Retina (tissue), 1 donor: ENCODE measurements around the gene ACP3.
"Not testable (repeated sequence)": the region's sequence is repeated elsewhere in the genome, so short reads cannot be mapped to it uniquely, and the experiment has no call there.

Experiments
- DNase-seq: peaks from one replicate; pipeline ENCODE4 v3.0.0-alpha.2; 2016

The ACP3 gene, protein sequence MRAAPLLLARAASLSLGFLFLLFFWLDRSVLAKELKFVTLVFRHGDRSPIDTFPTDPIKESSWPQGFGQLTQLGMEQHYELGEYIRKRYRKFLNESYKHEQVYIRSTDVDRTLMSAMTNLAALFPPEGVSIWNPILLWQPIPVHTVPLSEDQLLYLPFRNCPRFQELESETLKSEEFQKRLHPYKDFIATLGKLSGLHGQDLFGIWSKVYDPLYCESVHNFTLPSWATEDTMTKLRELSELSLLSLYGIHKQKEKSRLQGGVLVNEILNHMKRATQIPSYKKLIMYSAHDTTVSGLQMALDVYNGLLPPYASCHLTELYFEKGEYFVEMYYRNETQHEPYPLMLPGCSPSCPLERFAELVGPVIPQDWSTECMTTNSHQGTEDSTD

DNA sequence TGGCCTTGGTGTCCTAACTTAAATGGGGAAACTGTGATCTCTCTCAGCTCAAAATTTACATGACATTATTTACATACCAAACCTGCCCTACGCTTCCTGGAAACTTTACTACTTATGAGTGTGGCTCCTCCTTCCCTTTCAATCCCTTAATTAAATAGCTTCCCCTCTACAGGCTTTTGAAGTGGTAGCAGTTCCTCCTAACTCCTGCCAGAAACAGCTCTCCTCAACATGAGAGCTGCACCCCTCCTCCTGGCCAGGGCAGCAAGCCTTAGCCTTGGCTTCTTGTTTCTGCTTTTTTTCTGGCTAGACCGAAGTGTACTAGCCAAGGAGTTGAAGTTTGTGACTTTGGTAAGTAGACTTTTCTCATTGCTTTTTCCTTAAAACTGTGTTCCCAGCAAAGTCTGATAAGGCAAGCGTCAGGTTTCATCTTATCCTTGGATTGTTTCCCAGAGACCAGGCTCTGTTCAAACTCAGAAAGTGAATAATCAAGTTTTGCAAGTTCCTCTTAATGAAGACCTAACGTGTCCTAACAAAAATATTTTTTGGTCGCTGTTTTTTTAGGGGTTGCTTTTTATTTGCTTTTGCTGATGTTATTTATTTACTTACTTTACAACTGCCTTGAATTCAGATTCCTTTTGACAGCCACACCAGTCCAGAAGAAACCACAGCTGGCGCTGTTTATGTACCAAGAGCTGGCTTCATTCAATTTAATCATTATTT is at the start of gene ACP3:
TSS of gene ACP3 (plus strand) at position 179 of the 720 bp plus-strand sequence. CDS start at position 229, 50 bp downstream.
- DNase-seq = no peak

DNA sequence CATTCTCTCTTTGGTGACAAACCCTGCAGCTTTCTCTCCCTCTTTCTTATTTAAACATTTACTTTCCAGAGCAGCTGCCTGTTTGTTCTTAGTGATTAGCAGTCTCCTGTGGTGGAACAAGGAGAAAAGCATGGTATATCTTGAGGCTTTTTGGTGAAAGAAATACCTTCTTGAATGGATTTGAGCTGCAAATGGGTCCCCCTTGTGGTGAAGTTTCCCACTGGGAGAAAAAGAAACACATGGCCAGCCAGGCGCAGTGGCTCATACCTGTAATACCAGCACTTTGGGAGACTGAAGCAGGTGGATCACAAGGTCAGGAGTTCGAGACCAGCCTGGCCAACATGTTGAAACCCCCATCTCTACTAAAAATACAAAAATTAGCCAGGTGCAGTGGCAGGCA is 48.3 kb upstream of the ACP3 start:
- DNase-seq = no peak

DNA sequence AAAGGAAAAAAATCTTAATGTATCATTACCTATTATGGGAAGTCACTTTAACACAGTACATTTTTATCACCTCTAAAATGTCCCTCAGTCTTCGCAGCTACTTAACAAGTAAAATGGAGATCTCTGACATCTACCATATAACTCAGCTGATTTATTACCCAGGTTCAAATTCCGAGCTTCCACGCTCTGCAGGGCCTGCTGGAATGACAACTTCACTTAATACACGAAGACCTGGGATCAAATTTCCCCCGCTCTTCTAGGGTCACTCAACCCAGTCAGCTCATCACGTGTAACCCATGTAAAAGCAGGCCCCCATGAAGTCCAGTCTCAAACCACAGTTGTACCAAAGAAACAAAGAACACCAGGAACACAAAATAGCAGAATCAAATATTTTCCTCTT is 44.2 kb upstream of the ACP3 start:
- DNase-seq = no peak

DNA sequence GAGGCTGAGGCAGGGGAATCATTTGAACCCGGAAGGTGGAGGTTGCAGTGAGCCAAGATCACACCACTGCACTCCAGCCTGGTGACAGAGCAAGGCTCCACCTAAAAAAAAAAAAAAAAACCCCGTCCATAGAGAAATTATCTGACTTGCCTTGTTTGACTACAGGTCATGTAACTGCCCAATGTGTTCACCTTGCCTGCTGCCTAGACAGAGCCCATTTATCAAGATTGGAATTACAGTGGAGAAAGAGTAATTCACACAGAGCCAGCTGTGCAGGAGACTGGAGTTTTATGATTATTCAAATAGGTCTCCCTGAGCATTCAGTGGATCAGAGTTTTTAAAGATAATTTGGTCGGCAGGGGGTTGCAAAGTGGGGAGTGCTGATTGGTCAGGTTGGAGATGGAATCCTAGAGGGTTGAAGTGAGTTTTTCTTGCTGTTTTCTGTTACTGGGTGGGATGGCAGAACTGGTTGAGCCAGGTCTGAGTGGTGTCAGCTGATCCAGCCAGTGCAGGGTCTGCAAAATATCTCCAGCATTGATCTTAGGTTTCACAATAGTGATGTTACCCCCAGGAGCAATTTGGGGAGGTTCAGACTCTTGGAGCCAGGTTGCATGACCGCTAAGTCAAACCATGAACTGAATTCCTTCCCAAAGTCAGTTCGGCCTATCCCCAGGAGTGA is 40.8 kb upstream of the ACP3 start:
- DNase-seq = no peak

DNA sequence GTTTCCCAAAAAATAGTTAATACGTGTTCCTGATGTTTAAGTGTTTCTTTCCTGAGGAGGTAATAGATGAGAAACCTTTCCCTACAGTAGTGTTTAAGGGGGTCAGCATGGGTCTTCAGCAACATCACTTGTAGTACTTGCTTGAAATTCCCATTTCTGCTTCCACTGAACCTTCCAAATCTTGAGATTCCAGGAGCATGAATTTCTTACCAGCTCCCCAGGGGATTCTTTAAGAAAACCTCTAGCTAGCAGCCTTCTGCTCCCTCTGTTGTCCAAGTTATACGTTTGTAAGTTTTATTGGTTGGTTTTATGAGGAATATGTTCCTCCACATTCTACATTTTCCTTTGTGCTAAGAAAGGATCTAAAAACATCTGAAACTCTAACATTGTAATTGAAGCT is 38.2 kb upstream of the ACP3 start:
- DNase-seq = no peak

DNA sequence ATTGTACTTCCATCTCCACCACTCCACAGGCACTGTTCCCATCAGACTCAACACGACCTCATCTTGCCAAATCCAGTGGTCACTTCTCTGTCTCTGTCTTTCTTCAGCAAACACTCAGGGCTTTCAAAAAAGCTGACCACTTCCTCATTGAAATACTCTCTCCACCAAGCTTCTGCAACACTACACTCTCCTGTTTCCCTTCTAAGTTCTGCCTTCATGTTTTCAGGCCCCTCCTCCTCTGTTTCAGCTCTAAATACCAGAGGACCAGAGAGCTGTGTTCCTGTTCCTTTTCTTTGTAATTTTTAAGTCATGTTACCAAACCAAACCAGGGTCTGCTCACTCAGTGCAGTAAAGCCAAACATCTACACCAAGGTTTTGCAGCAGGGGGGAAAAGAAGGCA is 33.8 kb upstream of the ACP3 start:
- DNase-seq = no peak

DNA sequence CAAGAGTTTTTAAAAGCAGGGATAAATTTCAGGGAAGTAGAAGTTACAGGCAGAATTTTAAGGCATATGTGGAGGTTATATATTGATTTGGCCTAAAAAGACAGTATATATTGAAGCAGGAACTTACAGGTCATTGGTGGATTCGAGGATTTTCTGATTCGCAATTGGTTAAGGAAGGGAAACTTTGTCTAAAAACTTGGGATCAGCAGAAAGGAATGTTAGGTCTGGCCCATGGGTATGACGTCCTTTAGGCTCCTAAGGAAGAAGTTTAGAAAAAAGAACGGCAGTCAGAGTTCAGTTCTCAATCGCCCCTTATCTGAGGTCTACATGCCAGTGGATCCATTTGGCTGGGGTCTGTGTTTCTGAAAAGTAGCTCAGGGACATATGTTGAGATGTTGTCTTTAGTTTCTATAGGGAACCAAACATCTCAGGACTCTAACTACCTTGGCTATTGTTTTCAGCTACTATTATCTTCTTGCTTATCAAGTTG is 33.2 kb upstream of the ACP3 start:
- DNase-seq = no peak

DNA sequence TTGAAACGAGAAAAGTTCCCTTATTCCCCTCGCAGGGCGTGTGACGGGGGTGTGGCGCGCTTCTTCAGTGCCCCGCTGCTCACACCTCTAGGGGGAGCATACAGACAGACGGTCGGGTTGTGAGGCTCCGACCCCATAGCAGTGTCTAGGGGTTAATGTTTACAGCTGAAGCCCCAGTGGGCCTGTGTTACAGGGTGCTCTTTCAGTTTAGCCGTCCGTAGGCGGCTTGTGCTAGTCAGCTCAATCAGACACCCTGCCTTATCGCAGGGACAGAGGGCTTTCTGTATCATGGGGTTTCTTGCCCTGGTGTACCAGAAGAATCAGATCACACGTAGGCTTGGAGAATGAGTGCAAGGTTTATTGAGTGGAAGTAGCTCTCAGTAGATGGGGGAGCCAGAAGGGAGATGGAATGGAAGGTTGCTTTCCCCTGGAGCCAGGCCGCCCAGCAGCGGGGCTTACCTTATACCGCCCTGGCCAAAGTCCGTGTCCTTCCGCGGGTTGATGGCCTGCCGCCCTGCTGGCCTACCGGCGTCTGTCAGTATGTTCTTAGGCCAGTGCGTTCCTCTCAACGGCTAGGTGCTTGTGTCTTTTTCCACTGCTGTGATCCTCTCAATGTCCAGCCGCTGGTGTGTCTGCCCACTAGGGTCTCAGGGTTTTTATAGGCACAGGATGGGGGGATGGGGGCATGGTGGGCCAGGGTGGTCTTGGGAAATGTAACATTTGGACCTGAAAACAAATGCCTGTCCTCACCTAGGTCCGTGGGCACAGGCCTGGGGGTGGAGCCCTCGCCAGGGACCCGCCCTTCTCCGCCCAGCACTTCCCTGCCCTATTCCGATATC is 32.2 kb upstream of the ACP3 start:
- no peak for DNase-seq

DNA sequence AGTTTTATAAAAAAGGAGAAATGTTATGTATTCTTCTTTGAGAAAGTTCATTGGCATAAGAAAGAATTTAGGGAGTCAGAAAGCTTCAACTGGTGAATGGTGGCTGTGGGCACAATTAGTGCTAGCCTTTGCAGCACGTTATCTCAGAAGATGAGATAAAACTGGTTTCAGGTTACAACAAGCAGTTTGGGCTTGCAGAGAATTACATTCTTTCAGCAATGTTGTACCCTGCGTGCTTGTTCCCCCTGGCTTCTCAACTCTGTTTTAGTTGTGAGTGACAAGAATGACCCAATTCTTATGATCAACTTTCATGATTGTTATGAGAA is 31.6 kb upstream of the ACP3 start:
- DNase-seq = no peak

DNA sequence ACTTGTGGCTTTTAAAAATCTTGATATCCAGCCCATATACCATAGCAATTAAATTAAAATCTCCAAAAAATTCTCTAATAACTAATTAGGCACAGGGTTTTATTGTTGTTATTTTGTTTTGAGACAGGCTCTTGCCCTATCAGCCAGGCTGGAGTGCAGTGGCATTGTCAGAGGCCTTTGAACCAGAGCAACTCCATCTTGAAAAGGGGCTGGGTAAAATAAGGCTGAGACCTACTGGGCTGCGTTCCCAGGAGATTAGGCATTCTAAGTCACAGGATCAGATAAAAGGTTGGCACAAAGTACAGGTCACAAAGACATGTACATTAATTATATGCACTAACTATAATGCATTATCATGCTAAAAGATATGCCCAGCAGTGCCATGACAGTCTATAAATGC is 31.2 kb upstream of the ACP3 start:
- DNase-seq = no peak

DNA sequence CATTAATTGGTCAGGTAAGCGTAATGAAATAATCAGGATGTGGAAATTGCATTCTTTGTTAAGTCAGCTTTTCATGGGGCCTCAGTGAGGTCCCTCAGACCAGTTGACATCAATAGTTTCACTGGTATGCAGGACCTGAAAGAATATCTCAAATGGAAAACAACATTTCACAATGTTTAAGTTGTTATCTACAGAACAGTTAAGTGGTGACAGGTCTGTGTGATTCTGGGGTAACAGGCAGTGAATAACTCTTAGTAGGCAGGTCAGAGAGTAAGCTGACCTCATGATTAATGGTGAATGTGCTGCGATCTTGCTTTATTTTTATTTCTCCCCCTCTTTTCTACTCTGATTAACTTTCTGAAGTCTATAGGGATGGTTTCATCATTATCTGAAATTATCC is 28.9 kb upstream of the ACP3 start:
- no peak for DNase-seq

DNA sequence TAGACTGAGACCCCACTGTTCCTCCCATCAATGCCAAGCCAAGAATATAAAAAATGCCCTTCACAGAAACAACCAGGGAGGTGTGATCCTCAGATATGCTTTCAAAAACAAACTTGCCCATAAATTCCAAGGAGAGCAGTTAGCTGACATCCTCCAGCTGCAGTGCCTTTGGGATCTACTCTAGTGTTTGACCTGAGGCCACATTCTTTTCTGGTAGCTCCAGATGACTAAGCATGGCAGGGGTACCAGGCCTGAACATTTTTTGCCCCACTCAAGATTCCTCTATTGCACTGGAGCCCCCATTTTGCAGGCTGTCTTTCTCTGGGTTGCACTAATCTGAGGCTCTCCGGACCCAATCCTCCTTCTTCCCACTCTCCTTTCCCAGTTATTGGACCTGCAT is 27.9 kb upstream of the ACP3 start:
- DNase-seq = no peak

DNA sequence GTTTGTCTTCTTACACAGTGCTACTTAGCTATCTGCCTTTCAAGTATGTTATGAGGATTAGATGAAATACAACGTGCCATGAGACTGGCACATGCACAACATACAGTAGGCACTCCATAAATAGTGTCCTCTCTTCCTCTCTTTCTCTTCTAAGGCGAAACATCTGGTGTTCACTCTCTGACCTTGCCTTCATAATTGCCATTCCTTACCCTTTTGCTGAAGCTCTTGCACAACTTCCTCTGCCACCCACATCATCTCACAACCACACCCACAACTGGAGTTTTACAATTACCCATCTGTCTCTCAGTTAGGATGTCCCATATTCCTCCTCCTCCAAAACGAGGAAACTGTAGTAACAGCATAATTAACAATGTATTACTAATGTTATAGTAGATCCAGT is 26.4 kb upstream of the ACP3 start:
- DNase-seq = no peak

DNA sequence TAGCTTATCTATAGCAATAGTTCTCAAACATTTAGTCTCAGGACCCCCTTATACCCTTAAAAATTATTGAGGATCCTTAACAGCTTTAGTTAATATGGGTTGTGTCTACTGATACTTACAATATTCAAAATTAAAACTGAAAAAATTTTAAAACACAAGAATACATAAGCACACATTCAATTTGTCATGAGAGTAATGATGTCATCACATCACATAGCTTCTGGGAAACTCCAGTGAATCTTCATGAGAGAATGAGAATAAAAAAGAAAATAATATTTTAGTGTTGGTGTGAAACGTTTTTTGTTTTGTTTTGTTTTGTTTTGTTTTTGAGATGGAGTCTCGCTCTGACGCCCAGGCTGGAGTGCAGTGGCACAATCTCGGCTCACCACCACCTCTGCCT is 25.2 kb upstream of the ACP3 start:
- DNase-seq = no peak

DNA sequence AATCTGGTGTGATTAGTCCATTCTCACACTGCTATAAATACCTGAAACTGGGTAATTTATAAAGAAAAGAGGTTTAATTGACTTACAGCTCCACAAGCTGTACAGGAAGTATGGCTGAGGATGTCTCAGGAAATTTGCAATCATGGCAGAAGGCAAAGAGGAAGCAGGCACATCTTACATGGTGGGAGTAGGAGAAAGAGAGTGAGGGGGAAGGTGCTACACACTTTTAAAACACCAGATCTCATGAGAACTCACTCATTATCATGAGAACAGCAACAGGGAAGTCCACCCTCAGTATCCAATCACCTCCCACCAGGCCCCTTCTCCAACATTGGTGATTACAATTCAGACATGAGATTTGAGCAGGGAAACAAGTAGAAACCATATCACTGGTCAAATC is 24.0 kb upstream of the ACP3 start:
- DNase-seq = no peak

DNA sequence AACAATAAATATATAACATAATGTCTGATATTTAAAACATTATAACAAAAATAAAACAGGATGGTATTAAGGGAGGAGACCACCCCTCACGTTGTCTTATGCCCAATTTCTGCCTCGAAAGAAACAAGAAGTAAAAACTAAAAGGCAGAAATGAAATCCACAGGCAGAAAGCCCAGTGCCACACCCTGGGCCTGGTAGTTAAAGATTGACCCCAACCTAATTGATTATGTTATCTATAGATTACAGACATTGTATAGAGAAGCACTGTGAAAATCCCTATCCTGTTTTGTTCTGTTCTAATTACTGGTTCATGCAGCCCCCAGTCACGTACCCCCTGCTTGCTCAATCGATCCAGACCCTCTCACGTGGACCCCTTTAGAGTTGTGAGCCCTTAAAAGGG is 22.3 kb upstream of the ACP3 start:
- DNase-seq = no peak

DNA sequence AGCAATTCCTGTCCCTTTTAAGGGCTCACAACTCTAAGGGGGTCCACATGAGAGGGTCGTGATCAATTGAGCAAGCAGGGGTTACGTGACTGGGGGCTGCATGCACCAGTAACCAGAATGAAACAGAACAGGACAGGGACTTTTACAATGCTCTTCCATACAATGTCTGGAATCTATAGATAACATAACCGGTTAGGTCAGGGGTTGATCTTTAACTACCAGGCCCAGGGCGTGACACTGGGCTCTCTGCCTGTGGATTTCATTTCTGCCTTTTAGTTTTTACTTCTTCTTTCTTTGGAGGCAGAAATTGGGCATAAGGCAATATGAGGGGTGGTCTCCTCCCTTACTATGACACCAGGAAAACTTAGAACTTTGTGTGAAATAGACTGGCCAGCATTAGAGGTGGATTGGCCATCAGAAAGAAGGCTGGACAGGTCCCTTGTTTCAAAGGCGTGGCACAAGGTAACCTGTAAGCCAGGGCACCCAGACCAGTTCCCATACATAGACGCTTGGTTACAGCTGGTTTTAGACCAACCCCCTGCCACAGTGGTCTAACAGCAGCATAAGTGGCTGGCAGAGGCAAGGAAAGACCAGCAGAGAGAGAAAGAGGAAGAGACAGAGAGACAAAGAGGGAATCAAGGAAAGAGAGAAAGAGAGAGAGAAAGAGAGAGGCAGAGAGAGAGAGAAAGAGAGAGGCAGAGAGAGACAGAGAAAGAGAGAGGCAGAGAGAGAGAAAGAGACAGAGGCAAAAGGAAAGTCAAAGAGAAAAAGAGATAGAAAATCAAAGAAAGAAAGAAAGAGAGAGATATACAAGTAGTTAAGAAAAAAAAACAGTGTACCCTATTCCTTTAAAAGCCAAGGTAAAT is 13.6 kb upstream of the ACP3 start:
- not testable (repeated sequence) for DNase-seq

DNA sequence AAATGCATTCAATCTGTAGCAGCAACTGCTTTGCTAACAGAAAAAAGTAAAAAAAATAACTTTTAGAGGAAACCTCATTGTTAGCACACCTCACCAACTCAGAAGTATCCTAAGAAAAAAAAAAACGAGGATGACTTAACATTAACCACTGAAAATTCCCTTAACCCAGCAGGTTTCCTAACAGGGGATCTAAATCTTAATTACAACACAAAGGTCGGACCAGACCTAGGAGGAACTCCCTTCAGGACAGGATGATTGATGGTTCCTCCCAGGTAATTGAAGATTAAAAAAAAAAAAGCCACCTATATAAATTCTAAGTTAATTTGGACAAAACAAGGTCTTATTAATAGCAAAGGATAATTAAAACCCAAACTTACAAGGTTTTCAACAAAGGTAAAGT is 12.9 kb upstream of the ACP3 start:
- not testable (repeated sequence) for DNase-seq

DNA sequence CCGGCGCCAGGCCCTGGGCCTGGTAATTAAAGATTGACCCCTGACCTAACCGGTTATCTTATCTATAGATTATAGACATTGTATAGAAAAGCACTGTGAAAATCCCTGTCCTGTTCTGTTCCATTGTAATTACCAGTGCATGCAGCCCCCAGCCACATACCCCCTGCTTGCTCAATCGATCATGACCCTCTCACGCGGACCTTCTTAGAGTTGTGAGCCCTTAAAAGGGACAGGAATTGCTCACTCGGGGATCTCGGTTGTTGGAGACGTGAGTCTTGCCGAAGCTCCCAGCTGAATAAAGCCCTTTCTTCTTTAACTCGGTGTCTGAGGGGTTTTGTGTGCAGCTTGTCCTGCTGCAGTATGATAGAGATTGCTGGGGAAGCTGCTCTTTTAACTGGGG is 7.2 kb upstream of the ACP3 start:
- DNase-seq = not testable (repeated sequence)

DNA sequence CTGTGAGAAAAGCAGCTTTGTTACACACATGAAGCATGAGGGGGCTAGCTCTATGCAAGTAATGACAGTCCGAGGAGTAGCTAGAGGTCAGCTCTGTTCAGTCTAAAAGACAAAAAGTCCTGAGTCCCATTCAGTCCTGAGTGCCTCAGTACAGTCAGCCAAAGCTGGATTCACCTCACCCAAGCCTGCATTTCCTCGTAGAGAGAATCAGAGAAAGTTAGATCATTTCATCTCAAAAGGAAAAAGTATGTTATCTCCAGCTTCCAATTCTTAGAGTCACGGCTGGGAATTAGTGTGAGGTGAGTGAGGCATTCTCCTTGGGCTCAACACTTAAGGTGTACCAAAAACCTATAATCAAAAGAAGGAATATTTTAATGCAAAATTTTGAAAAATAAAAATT is 5.9 kb upstream of the ACP3 start:
- DNase-seq = no peak

DNA sequence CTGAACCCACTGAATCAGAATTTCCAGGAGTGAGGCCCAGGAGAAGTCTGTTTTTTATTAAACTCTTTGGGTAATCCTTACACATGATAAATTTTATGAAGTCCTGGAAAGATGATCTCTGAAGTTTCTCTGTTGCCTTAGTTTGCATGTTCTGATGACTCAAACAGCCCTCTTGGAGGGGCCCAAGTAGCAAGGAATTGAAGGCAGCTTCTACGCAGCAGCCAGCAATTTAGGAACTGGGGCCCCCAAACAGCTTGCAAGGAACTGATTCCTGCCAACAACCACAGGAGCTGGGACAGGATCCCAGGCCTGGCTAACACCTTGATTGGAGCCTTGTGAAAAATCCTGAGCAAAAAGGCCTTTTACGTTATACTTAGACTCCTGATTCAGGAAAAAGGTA is 5.4 kb upstream of the ACP3 start:
- DNase-seq = no peak

DNA sequence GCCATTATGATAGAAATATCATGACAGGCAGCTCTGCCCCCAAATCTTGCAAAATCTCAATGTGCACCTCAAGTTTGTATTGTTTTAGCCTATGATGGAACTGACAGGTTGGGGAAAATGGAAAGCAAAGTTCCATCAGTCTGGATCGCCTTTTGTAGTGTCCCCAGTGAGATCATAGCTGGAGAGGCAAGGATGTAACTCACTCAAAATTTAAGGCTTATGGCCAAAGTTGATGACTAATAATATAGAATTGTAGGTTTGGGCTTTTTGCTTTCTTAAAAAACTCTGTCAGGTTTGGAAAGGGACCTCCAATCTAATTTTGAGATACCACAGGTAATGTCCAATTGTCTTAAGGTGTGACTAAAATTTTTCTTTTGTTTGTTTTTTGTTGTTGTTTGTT is 1.4 kb upstream of the ACP3 start:
- no peak for DNase-seq
